Measurements from ENCODE around the gene RNF32.
A peak's percentile ranks its signal among the peaks of the same experiment; 100 is the strongest.
"Not testable (repeated sequence)": the region's sequence is repeated elsewhere in the genome, so short reads cannot be mapped to it uniquely, and the experiment has no call there.

Gene RNF32

GRCh38 chr7:156676263-156676662 is 35.7 kb downstream of the RNF32 start:
- DNase-seq = no peak

GRCh38 chr7:156677374-156678054 is 36.9 kb downstream of the RNF32 start:
- DNase-seq = no peak

GRCh38 chr7:156680281-156680680 is 39.7 kb downstream of the RNF32 start:
- no peak for DNase-seq

- DNase-seq = no peak
Observed at GRCh38 chr7:156682928-156683327, 42.4 kb downstream of the RNF32 start.

GRCh38 chr7:156684251-156684650 is 43.7 kb downstream of the RNF32 start:
- no peak for DNase-seq

- DNase-seq = no peak
Observed at GRCh38 chr7:156684661-156685060, 44.1 kb downstream of the RNF32 start.

DNA sequence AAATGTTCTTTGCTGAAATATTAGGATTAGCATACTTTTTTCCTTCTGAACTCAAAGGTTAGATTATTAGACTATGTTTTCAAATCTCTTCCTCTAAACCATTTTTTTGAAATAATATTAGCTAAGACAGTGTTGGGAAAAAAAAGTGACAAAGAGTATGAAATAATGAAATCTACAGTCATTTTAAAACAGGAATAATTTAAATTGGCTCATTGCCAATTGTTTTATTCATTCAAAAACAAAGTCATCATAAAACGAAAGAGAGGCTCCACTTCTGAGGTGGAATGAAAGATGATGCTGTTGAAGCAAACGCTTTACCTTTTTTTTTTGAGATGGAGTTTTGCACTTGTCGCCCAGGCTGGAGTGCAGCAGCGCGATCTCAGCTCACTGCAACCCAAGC is 51.2 kb downstream of the RNF32 start:
- no peak for DNase-seq

DNA sequence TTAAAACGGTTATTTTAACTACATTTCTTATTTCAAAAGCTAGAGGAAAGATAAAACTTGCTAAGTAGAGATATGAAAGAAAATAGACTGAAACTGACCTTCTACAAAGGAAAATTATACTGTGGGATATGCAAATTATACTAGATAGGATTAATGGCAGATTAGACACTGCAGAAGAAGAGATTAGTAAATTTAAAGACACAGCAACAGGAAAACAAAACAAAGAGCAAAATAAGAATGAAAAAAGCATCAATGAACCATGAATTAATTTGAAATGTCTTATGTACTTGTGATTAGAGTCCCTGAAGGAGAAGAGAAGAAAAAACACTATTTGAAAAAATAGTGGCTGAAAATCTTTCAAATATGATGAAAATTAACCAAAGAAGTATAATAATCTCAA is 52.3 kb downstream of the RNF32 start:
- no peak for DNase-seq

GRCh38 chr7:156693627-156694026 is 53.1 kb downstream of the RNF32 start:
- no peak for DNase-seq

DNA sequence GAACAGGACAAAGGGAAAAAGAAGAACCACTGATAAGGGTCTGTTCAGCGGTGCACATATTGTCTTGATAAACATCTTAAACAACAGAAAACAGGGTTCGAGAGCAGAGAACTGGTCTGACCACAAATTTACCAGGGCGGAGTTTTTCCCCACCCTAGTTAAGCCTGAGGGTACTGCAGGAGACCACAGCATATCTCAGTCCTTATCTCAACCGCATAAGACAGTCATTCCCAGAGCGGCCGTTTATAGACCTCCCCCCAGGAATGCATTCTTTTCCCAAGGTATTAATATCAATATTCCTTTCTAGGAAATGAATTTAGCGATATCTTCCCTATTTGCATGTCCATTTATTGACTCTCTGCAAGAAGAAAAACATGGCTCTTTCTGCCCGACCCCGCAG is 56.7 kb downstream of the RNF32 start:
- DNase-seq = not testable (repeated sequence)

GRCh38 chr7:156698512-156698911 is 57.9 kb downstream of the RNF32 start:
- DNase-seq = not testable (repeated sequence)

GRCh38 chr7:156701787-156702186 is 61.2 kb downstream of the RNF32 start:
- DNase-seq = not testable (repeated sequence)

GRCh38 chr7:156702399-156702798 is 61.8 kb downstream of the RNF32 start:
- DNase-seq = no peak

GRCh38 chr7:156703209-156703608 is 62.6 kb downstream of the RNF32 start:
- DNase-seq = no peak

DNA sequence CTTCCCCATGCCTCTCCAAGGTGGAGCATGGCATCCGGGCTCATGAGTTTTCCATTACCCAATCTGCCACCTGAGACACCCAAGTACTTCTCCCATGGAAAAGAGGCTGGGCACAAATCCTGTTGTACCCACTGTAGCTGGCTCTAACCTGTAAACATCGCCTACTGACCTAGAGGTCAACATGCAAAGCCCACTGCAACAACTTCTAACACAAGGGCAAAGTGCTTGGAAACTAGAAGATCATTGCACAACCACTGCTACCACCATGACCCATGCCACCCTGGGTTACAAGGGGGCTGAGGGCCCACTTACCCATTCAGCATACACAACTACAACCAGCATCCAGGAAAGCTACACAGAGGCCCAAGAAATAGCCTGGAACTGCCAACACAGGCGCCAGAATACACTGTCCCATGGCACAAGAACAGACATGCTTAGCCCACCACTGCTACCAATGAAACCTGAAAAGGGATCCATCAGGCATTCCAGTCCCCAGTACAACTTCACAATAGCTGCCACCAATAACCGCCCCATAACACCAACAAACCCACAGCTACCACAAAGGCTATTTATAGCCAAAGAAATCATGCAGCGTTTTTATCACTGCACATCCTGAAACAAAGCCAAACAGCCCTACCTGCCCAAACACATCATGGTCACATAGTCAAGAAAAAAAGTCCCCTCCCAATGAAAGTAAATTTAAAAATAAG is 63.4 kb downstream of the RNF32 start:
- no peak for DNase-seq

GRCh38 chr7:156722043-156722826 is 81.7 kb downstream of the RNF32 start:
- DNase-seq = peak; percentile 48

DNA sequence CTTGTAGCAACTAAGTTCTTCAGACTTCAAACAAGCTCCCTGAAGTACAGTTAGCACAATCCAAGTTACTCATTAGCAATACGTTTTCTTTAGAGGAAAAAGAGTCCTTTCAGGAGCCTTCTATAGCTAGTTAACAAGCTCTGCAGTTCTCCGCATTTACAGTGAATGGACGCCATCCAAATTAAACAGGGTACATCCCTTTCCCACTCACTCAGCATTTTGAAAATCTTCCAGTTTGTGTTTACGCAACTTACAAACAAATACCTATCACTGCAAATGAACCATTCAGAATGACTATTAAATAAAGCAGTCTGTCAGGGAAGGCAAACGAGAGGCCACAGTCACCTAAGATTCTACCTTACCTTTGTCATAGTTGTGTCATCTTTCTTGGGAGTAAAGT is 84.5 kb downstream of the RNF32 start:
- no peak for DNase-seq

- no peak for DNase-seq
Observed at GRCh38 chr7:156725936-156726335, 85.4 kb downstream of the RNF32 start.

Measured in NCI-H748 treated with DMSO at 0.1 percent for 48 hours (cell line).